ENCODE measurements around the gene RAD21L1. TPM values are rescaled to one million over a fixed set of nuclear protein-coding genes. Genes with fewer than 3 reads are reported as not detected.

RAD21L1 gene
- total RNA-seq, 1 donor from 2014 or later, result not detected

- Histone ChIP-seq H3K27me3 (no peaks in the 10 kb centered on the region), H3K9me3 (no peaks in the 10 kb centered on the region), H3K36me3 (no peaks in the 10 kb centered on the region), H3K4me1 (no peaks in the 10 kb centered on the region), H3K27ac (no peak overlapping the region), H3K4me3 (no peak overlapping the region)
- intact Hi-C loops (cut with DNase I), result no loop called here
- no peak for DNase-seq (ENCODE audit: extremely low spot score in 2 of 2)
- TF ChIP-seq POLR2A (IDR thresholded peaks at IDR 0.05) (no peak), CTCF (IDR thresholded peaks at IDR 0.05) (no peak), POLR2AphosphoS5 (IDR thresholded peaks at IDR 0.05; ENCODE audit: insufficient read depth in 1 of 2, low read depth in 1 of 2) (no peak)
Measured at GRCh38 chr20:1287306-1287705, 61.5 kb downstream of the RAD21L1 start.

- Histone ChIP-seq H3K36me3 (no peaks in the 10 kb centered on the region), H3K27ac (no peak overlapping the region), H3K4me3 (no peak overlapping the region), H3K27me3 (no peaks in the 10 kb centered on the region), H3K4me1 (no peaks in the 10 kb centered on the region), H3K9me3 (no peaks in the 10 kb centered on the region)
- TF ChIP-seq CTCF (IDR thresholded peaks at IDR 0.05), result no peak
- no peak for TF ChIP-seq POLR2AphosphoS5 (IDR thresholded peaks at IDR 0.05; ENCODE audit: insufficient read depth in 1 of 2, low read depth in 1 of 2)
- no peak for TF ChIP-seq POLR2A (IDR thresholded peaks at IDR 0.05)
- no peak for DNase-seq (ENCODE audit: extremely low spot score in 2 of 2)
- intact Hi-C loops (cut with DNase I), result no loop called here
Measured at GRCh38 chr20:1287787-1288569, 62.1 kb downstream of the RAD21L1 start.

- intact Hi-C loops (cut with DNase I), result no loop called here
- no peaks in the 10 kb centered on the region for H3K36me3 ChIP-seq
- TF ChIP-seq POLR2A (IDR thresholded peaks at IDR 0.05) (no peak), CTCF (IDR thresholded peaks at IDR 0.05) (no peak), POLR2AphosphoS5 (IDR thresholded peaks at IDR 0.05; ENCODE audit: insufficient read depth in 1 of 2, low read depth in 1 of 2) (no peak)
- H3K9me3 ChIP-seq, result no peaks in the 10 kb centered on the region
- no peak overlapping the region for H3K27ac ChIP-seq
- H3K4me3 ChIP-seq, result no peak overlapping the region
- H3K4me1 ChIP-seq, result no peaks in the 10 kb centered on the region
- DNase-seq (ENCODE audit: extremely low spot score in 2 of 2), result no peak
- H3K27me3 ChIP-seq, result no peaks in the 10 kb centered on the region
Measured at GRCh38 chr20:1291191-1291741, 65.4 kb downstream of the RAD21L1 start.

- no peaks in the 10 kb centered on the region for H3K36me3 ChIP-seq
- no peak overlapping the region for H3K27ac ChIP-seq
- intact Hi-C loops (cut with DNase I), result no loop called here
- TF ChIP-seq POLR2AphosphoS5 (IDR thresholded peaks at IDR 0.05; ENCODE audit: insufficient read depth in 1 of 2, low read depth in 1 of 2), result no peak
- no peak for TF ChIP-seq CTCF (IDR thresholded peaks at IDR 0.05)
- TF ChIP-seq POLR2A (IDR thresholded peaks at IDR 0.05), result no peak
- no peak overlapping the region for H3K4me3 ChIP-seq
- H3K4me1 ChIP-seq, result no peaks in the 10 kb centered on the region
- no peaks in the 10 kb centered on the region for H3K9me3 ChIP-seq
- no peaks in the 10 kb centered on the region for H3K27me3 ChIP-seq
- DNase-seq (ENCODE audit: extremely low spot score in 2 of 2), result no peak
Measured at GRCh38 chr20:1292620-1293019, 66.8 kb downstream of the RAD21L1 start.
